Neuronal stem cell (in vitro differentiated cells): Measurements from ENCODE around the gene BOD1.
A peak's percentile ranks its signal among the peaks of the same experiment; 100 is the strongest.
"Not testable (repeated sequence)": the region's sequence is repeated elsewhere in the genome, so short reads cannot be mapped to it uniquely, and the experiment has no call there.

Experiments used
- DNase-seq: peaks from one replicate; pipeline ENCODE4 v3.0.0-alpha.2; 2013; ENCODE audit warnings: low spot score
- H2AFZ ChIP-seq: one replicate; pipeline ENCODE4 v1.6.1; 2013; ENCODE audit warnings: mild to moderate bottlenecking, low read length, inconsistent platforms
- H2AK5ac ChIP-seq: 2 replicates; pipeline ENCODE4 v1.6.1; 2013; ENCODE audit warnings: low read depth, mild to moderate bottlenecking, inconsistent platforms, low read length, moderate library complexity, mixed read lengths
- H2BK120ac ChIP-seq: 2 replicates; pipeline ENCODE4 v1.6.1; 2013; ENCODE audit warnings: low read depth, mild to moderate bottlenecking, inconsistent platforms, low read length, moderate library complexity, mixed read lengths
- H2BK12ac ChIP-seq: one replicate; pipeline ENCODE4 v1.6.1; 2013; ENCODE audit warnings: low read length, inconsistent platforms
- H2BK15ac ChIP-seq: 2 replicates; pipeline ENCODE4 v1.6.1; 2013; ENCODE audit warnings: mild to moderate bottlenecking, low read length, inconsistent platforms, mixed read lengths
- H2BK5ac ChIP-seq: one replicate; pipeline ENCODE4 v1.6.1; 2013; ENCODE audit warnings: inconsistent platforms, mild to moderate bottlenecking, low read length, moderate library complexity
- H3K14ac ChIP-seq: one replicate; pipeline ENCODE4 v1.6.1; 2013; ENCODE audit warnings: low read length, inconsistent platforms
- H3K18ac ChIP-seq: 2 replicates; pipeline ENCODE4 v1.6.1; 2013; ENCODE audit warnings: low read length, inconsistent platforms
- H3K23ac ChIP-seq: 2 replicates; pipeline ENCODE4 v1.6.1; 2013; ENCODE audit warnings: low read depth, mild to moderate bottlenecking, mixed read lengths, low read length, inconsistent platforms; ENCODE audit not compliant: poor library complexity
- H3K27ac ChIP-seq: replicated peaks from 3 replicates; pipeline ENCODE4 v1.5.1; 2013; ENCODE audit warnings: low read length, inconsistent platforms
- H3K27me3 ChIP-seq, 3 experiments: 2 replicates each; pipeline ENCODE4 v1.6.1; 2013; ENCODE audit warnings: low read length in 3 of 3, mild to moderate bottlenecking in 2 of 3, inconsistent platforms in 1 of 3, low read depth in 1 of 3, mixed read lengths in 1 of 3, moderate library complexity in 1 of 3; ENCODE audit not compliant: control insufficient read depth in 3 of 3, insufficient read depth in 3 of 3
- H3K36me3 ChIP-seq, 2 donors: replicated peaks in 1 of 2; 2 replicates each; pipeline ENCODE4 v1.6.1; 2013; ENCODE audit warnings: low read length in 2 of 2; ENCODE audit not compliant: control insufficient read depth in 2 of 2, insufficient read depth in 2 of 2
- H3K4ac ChIP-seq: 2 replicates; pipeline ENCODE4 v1.6.1; 2013; ENCODE audit warnings: inconsistent platforms, mild to moderate bottlenecking, low read length, moderate library complexity
- H3K4me1 ChIP-seq, 2 donors: 1 replicate in 1 of 2; 2 replicates in 1 of 2; pipeline ENCODE4 v1.6.1; 2013; ENCODE audit warnings: low read length in 2 of 2, low read depth in 1 of 2; ENCODE audit not compliant: control insufficient read depth in 2 of 2, insufficient read depth in 1 of 2
- H3K4me2 ChIP-seq: one replicate; pipeline ENCODE4 v1.6.1; 2013; ENCODE audit warnings: mild to moderate bottlenecking, low read length, inconsistent platforms; ENCODE audit not compliant: insufficient read depth, poor library complexity, severe bottlenecking
- H3K4me3 ChIP-seq, 2 donors: 2 replicates each; pipeline ENCODE4 v1.5.1; 2013; ENCODE audit warnings: low read length in 2 of 2, mild to moderate bottlenecking in 2 of 2, inconsistent platforms in 1 of 2, moderate library complexity in 1 of 2
- H3K79me1 ChIP-seq: one replicate; pipeline ENCODE4 v1.6.1; 2013; ENCODE audit warnings: low read depth, mild to moderate bottlenecking, inconsistent platforms, low read length, moderate library complexity
- H3K9ac ChIP-seq: one replicate; pipeline ENCODE4 v1.6.1; 2013; ENCODE audit warnings: mild to moderate bottlenecking, low read depth, low read length, inconsistent platforms; ENCODE audit not compliant: poor library complexity
- H3K9me3 ChIP-seq, 2 donors: replicated peaks in 1 of 2; 2 replicates each; pipeline versions ENCODE3 to v1.6.1; 2013; ENCODE audit warnings: low read length in 2 of 2, mild to moderate bottlenecking in 2 of 2, inconsistent platforms in 1 of 2, low read depth in 1 of 2, mixed read lengths in 1 of 2, moderate library complexity in 1 of 2; ENCODE audit not compliant: control insufficient read depth in 2 of 2, insufficient read depth in 1 of 2
- H4K8ac ChIP-seq: one replicate; pipeline ENCODE4 v1.6.1; 2013; ENCODE audit warnings: low read depth, mild to moderate bottlenecking, inconsistent platforms, low read length, moderate library complexity
- H4K91ac ChIP-seq: one replicate; pipeline ENCODE4 v1.6.1; 2013; ENCODE audit warnings: low read length, low read depth, mild to moderate bottlenecking, inconsistent platforms; ENCODE audit not compliant: poor library complexity
- WGBS, 2 donors: extraction: QIAGEN DNeasy Blood & Tissue Kit; methylation state at CpG; one replicate each; pipeline ENCODE4 v1.1.7; 2013; ENCODE audit warnings: missing lambda C conversion rate in 2 of 2, mixed read lengths in 1 of 2; ENCODE audit not compliant: insufficient read length in 2 of 2, insufficient replicate concordance in 1 of 2; ENCODE audit errors: extremely low coverage in 2 of 2; 5-methylcytosine and 5-hydroxymethylcytosine counted together

Gene BOD1

GRCh38 chr5:173590436-173591055, 25.9 kb downstream of the BOD1 start:
- peak overlapping the region; percentile 1 for H2AK5ac ChIP-seq
- H3K18ac ChIP-seq, result no peak overlapping the region

GRCh38 chr5:173586133-173586532, 30.3 kb downstream of the BOD1 start:
- not testable (repeated sequence) for H4K8ac ChIP-seq, H3K23ac ChIP-seq, H2BK5ac ChIP-seq, H3K4me2 ChIP-seq, H3K4me3 ChIP-seq, H3K27me3 ChIP-seq, H3K18ac ChIP-seq, H3K9me3 ChIP-seq, H3K14ac ChIP-seq, H3K4ac ChIP-seq, H2AFZ ChIP-seq, H3K27ac ChIP-seq, H3K36me3 ChIP-seq, H2BK12ac ChIP-seq, H3K79me1 ChIP-seq, H2AK5ac ChIP-seq, H2BK15ac ChIP-seq, H2BK120ac ChIP-seq, H3K9ac ChIP-seq, H4K91ac ChIP-seq, H3K4me1 ChIP-seq, DNase-seq
- no CpG with 5 or more reads among the region's 3 CpGs for WGBS, 2 donors

More at GRCh38 chr5:173590436-173591055, 25.9 kb downstream of the BOD1 start:
- Histone ChIP-seq H3K79me1 (no peaks in the 10 kb centered on the region), H3K4me2 (no peak overlapping the region), H2AFZ (no peak overlapping the region), H3K4me1 (no peaks in the 10 kb centered on the region), H3K4me3 (no peak overlapping the region), H2BK5ac (no peak overlapping the region), H3K9me3 (peaks cover 16 to 25% of the 10 kb centered on the region in 2 donors), H2BK120ac (no peak overlapping the region), H3K23ac (no peak overlapping the region), H4K91ac (no peak overlapping the region), H3K4ac (no peak overlapping the region), H4K8ac (no peak overlapping the region), H3K36me3 (peaks cover 0 to 1% of the 10 kb centered on the region in 2 donors), H3K9ac (no peak overlapping the region), H3K14ac (no peak overlapping the region), H2BK12ac (no peak overlapping the region), H3K27ac (no peak overlapping the region), H2BK15ac (no peak overlapping the region), H3K27me3 (no peaks in the 10 kb centered on the region)
- no CpG with 5 or more reads among the region's 8 CpGs for WGBS, 2 donors
- DNase-seq, result no peak

GRCh38 chr5:173583346-173583745, 33.1 kb downstream of the BOD1 start:
- Histone ChIP-seq H3K4ac (no peak overlapping the region), H2BK5ac (no peak overlapping the region), H2AK5ac (no peak overlapping the region), H3K79me1 (no peaks in the 10 kb centered on the region), H2BK15ac (no peak overlapping the region), H3K4me3 (no peak overlapping the region), H3K4me1 (peaks cover 0 to 6% of the 10 kb centered on the region in 2 donors), H3K36me3 (peaks cover 0 to 4% of the 10 kb centered on the region in 2 donors), H3K27ac (no peak overlapping the region), H2BK120ac (no peak overlapping the region), H2AFZ (no peak overlapping the region), H3K23ac (no peak overlapping the region), H3K18ac (no peak overlapping the region), H3K9me3 (peaks cover 0 to 15% of the 10 kb centered on the region in 2 donors), H3K14ac (no peak overlapping the region), H2BK12ac (no peak overlapping the region), H4K8ac (no peak overlapping the region), H3K4me2 (no peak overlapping the region), H3K27me3 (no peaks in the 10 kb centered on the region), H3K9ac (no peak overlapping the region), H4K91ac (no peak overlapping the region)
- DNase-seq, result no peak
- no CpG with 5 or more reads among the region's 2 CpGs for WGBS, 2 donors

- no peaks in the 10 kb centered on the region for H3K27me3 ChIP-seq
- H2BK15ac ChIP-seq, result no peak overlapping the region
- no peak overlapping the region for H3K27ac ChIP-seq
- no peaks in the 10 kb centered on the region for H3K79me1 ChIP-seq
- H2BK12ac ChIP-seq, result no peak overlapping the region
- H3K4me1 ChIP-seq, result peaks cover 0 to 6% of the 10 kb centered on the region in 2 donors
- H3K4me2 ChIP-seq, result no peak overlapping the region
- no peak overlapping the region for H2AFZ ChIP-seq
- peak overlapping the region; percentile 29 for H2BK5ac ChIP-seq
- H3K9me3 ChIP-seq, result peaks cover 0 to 13% of the 10 kb centered on the region in 2 donors
- H3K4ac ChIP-seq, result no peak overlapping the region
- no peak overlapping the region for H3K9ac ChIP-seq
- DNase-seq, result no peak
- H2BK120ac ChIP-seq, result no peak overlapping the region
- no peak overlapping the region for H3K4me3 ChIP-seq
- no peak overlapping the region for H4K8ac ChIP-seq
- no peak overlapping the region for H3K23ac ChIP-seq
- H3K14ac ChIP-seq, result no peak overlapping the region
- no peak overlapping the region for H3K18ac ChIP-seq
- peak overlapping the region; percentile 41 for H2AK5ac ChIP-seq
- no CpG with 5 or more reads among the region's 12 CpGs for WGBS, 2 donors
- H4K91ac ChIP-seq, result no peak overlapping the region
- H3K36me3 ChIP-seq, result peaks cover 0 to 2% of the 10 kb centered on the region in 2 donors
Measured at GRCh38 chr5:173582216-173583111, 34.0 kb downstream of the BOD1 start.
